HG02870 (cell line): ENCODE results near the gene PTPRO.

Source experiments
- ATAC-seq: cut with Tn5 transposase; IDR thresholded peaks from one replicate; pipeline ENCODE4 v1.9.1; 2021; ENCODE audit warnings: mild to moderate bottlenecking, moderate library complexity; ENCODE audit not compliant: unreplicated experiment

The PTPRO gene

DNA sequence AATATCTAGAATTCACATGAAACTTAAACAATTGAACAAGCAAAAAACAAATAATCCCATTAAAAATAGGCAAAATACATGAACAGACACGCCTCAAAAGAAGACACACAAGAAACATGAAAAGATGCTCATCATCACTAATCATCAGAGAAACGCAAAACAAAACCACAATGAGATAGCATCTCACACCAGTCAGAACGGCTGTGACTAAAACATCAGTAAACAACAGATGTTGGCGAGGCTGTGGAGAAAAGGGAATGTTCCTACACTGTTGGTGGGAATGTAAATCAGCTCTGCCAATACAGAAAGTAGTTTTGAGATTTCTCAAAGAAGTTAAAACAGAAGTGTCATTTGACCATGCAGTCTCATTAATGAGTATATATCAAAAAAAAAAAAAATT lies 121.3 kb downstream of the PTPRO start:
- no peak for ATAC-seq

DNA sequence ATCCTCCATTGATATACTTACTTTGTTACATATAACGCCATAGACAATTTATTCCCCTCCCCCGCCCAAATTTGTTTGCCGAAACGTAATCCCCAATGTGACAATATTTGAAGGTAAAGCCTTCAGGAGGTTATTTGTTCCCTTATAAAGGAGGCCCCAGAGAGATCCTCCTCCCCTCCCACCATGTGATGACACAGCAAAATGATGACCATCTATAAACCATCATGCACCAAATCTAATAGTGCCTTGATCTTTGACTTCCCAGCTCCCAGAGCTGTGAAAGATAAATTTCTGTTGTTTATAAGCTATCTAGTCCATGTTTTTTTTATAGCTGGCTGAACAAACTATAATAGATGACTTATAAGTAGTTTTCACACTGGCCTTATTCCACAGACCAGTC lies 122.2 kb downstream of the PTPRO start:
- no peak for ATAC-seq

- ATAC-seq = no peak
Measured at GRCh38 chr12:15446807-15447206, 124.5 kb downstream of the PTPRO start.

DNA sequence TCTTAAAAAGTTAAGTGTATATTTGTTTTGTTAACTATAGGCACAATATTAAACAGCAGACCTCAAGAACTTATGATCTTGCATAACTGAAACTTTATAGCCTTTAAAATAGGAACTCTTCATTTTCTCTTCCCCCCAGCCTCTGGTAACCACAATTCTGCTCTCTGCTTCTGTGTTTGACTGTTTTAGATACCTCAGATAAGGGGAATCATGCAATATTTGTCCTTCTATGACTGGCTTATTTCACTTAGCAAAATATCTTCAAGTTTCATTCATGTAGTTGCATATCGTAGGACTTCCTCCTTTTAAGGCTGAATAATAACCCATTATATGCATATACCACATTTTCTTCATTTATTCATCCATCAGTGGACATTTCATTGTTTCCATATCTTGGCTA lies 131.3 kb downstream of the PTPRO start:
- ATAC-seq = peak; percentile 90

DNA sequence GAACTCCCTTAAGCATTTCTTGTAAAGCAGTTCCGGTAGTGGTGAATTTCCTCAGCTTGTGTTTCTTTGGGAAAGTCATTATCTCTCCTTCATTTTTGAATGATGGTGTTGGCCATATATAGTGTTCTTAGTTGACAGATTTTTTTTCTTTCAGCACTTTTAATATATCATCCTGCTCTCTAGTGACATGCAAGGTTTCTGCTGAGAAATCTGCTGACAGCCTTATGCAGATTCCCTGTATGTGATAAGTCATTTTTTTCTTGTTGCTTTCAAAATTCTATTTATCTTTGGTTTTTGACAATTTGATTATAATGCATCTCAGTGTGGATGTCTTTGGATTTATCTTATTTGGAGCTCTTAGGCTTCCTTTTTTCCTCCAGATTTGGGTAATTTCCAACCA lies 135.7 kb downstream of the PTPRO start:
- no peak for ATAC-seq

GRCh38 chr12:15468911-15469310 lies 146.6 kb downstream of the PTPRO start:
- no peak for ATAC-seq

- no peak for ATAC-seq
Measured at GRCh38 chr12:15469356-15469755, 147.0 kb downstream of the PTPRO start.

DNA sequence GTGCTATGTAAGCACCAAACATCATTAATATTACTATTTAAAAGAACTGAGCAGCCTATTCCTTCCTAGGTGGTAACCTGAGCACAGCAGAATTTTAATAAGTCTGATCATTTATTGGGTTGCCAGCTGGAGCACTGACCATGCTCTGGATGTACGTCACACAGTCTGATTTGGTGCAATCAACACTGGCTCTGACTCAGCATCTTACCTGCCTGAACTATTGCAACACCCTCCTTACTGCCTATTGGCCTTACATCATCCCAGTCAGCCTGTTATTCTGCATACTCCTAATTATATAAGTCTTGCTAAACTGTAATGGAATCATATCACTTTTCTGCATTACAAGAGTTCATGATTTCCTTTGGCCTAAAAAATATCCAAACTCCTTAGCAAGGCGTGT lies 149.7 kb downstream of the PTPRO start:
- no peak for ATAC-seq

DNA sequence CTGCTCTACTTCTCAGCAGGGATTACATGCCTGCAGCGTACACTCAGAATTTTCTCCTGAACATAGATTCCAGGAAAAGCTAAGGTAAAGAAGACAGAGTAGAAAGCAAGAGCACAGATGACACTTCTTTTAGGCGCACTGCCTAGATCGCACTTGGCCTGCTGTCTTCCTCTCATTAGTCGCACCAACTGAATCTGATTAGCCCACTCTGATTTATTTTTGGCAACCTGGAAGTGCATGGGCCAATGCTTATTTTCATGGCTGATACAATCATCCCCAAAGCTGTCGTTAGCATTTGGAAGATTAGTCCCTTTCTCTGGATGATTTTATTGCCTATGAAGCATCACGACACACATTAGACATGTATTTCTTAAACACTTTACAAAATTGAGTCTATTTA lies 152.5 kb downstream of the PTPRO start:
- ATAC-seq = no peak

- ATAC-seq = no peak
Measured at GRCh38 chr12:15477761-15478160, 155.5 kb downstream of the PTPRO start.

GRCh38 chr12:15481846-15482245 lies 159.5 kb downstream of the PTPRO start:
- no peak for ATAC-seq

DNA sequence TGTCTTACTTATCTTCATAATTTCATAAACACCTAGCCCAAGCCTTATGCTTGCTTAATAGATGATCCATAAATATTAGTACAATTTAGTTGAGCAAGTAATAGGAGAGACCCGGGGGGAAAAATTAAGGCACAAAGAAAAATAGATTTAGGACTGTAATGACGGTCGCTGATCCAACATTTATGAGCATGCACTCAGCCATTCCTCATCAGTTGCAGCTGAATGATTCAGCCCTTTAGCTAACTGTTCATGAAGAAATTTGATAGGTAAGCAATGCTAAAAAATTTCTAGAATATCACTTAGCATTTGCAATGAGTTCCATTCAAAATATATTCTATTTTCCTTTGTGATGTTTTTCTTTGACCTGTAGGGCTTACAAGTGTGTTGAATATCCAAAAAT lies 163.2 kb downstream of the PTPRO start:
- no peak for ATAC-seq

DNA sequence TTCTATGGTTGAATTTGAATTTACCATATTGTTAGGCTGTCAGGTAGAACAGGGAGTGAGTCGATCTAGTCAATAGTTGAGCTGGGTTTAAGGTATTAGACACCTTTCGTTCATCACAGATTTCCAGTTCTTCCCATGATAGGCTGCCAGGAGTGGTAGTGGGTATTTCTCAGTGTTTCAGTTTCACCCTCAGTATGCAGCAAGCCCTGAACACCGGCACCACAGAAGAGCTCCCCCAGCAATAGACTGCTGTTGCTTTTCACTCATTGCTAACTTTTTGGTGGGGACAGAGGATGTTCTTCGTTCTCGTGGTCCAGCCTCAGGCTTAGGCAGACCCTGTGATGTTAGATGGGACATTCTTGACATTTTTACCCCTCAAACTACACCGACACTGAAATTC lies 164.6 kb downstream of the PTPRO start:
- ATAC-seq = no peak

- no peak for ATAC-seq
Measured at GRCh38 chr12:15488481-15488880, 166.2 kb downstream of the PTPRO start.

- peak; percentile 85 for ATAC-seq
Measured at GRCh38 chr12:15494329-15495046, 172.2 kb downstream of the PTPRO start.

DNA sequence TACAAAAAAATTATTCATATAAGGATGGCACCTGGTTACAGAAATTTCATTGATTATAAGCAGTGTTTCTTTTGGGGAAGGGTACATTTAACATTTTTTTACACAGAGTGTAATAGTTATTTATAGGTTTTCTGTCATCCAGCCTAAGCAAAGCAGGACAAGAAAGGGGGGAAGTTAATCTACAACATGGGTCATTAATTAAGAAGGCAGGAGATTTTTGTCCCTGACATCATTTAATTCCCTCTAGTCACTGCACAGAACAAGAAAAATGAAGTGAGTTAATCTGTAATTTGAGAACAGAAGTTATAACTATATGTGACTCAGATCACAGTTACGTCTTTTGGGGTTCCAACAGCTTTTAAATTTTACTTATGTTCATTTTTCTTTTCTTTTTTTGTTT lies 173.4 kb downstream of the PTPRO start:
- ATAC-seq = no peak

- no peak for ATAC-seq
Measured at GRCh38 chr12:15496738-15497137, 174.4 kb downstream of the PTPRO start.

GRCh38 chr12:15497671-15498292 lies 175.5 kb downstream of the PTPRO start:
- ATAC-seq = no peak

DNA sequence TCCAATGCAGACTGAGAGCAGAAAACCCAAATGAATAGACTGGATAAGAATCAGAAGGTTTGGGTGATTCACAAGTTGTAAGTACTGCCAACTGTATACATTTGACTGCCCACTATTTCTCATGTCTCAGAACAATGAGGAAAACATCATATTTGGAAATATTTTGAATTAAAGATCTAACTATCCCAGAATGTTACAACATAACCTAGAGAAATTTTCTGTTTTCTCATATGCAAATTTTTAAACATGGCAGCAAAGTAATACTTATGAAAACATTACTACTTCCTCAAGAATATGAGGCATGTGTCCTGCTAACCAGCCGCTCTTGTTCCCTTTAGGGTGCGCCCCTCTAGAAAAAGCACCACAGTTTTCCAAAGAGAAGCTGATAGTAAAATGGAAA lies 179.9 kb downstream of the PTPRO start:
- no peak for ATAC-seq

DNA sequence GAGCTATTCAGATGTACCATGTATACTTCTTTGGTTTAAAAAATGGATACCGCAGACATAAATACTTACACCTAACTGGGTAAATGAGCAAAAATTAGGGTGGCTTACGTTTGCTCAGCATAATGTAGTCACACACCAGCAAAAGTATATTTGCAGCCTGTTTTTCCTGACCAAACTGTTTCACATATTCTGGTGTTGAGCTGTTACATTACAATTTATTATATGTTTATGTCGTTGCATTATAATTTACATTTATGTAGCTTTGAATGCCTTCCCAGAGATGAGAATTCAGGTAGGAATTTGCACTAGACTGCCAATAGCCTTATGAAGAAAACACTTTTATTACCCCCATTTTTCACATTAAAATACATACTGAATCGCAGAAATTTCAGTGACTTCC lies 183.3 kb downstream of the PTPRO start:
- ATAC-seq = no peak

DNA sequence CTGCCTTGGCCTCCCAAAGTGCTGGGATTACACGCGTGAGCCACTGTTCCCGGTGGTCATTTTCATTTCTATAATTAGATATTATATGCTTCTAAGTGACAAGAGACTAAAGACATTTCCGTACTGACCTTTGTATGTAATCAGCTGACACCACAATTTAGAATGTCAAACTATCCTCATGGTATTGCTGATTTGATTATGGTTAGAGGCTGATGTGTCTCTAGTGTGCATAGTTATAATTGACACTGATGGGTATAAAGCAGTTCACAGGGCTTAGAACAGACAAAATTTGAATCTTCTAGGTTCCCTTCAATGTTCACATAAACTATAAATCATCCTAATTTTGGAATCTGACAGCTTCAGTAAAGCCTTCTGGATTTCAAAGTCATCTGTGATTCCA lies 192.7 kb downstream of the PTPRO start:
- no peak for ATAC-seq

- ATAC-seq = no peak
Measured at GRCh38 chr12:15520083-15520482, 197.8 kb downstream of the PTPRO start.

DNA sequence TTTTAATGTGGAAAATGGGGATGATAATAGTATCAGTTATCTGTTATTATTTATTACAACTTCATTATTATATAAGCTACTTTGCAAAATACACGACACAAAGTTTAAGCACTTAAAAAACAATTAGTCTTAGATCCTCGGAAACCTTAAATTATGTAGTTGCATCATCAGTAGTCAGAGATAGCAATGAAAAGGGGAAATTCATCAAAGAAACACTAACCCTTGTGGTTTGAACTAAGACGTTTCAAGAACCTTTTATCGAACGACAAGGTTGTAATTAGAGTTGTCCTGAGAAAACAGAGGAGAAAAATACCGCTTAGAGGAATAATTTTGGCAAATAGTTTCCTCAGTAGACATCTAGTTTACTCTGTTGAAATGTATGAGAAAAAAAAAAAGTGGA lies 198.5 kb downstream of the PTPRO start:
- ATAC-seq = no peak
